ENCODE results near the gene STAP2. TPM values are rescaled to one million over a fixed set of nuclear protein-coding genes. Genes with fewer than 3 reads are reported as not detected.

The STAP2 gene
- total and polyA plus RNA-seq, 9 of the 15 experiments (the other 6 are each of a cell fraction or from before 2014, with no cell fraction given) = 1.2 to 9.8 (median 4.5) TPM

- TF ChIP-seq POLR2G (IDR thresholded peaks at IDR 0.05; ENCODE audit: low read depth, low read length) (peak; percentile 69), MYNN (IDR thresholded peaks at IDR 0.05) (0 out of 2 replicates have a peak, but pooled peaks have one; percentile 39), MYNN (CRISPR knock-in tag; IDR thresholded peaks at IDR 0.05) (no peak), CBFA2T3 (IDR thresholded peaks at IDR 0.05) (no peak), BCLAF1 (IDR thresholded peaks at IDR 0.05; ENCODE audit: borderline replicate concordance in 1 of 2, control insufficient read depth in 1 of 2, low read depth in 2 of 2, low read length in 1 of 2) (no peak), NR1H2 (CRISPR knock-in tag; IDR thresholded peaks at IDR 0.05) (no peak), SFPQ (IDR thresholded peaks at IDR 0.05; ENCODE audit: low read depth, low read length) (no peak), NFE2L1 (tag; IDR thresholded peaks at IDR 0.05; ENCODE audit: borderline replicate concordance, low read depth) (no peak), SAFB (IDR thresholded peaks at IDR 0.05; ENCODE audit: borderline replicate concordance, low read depth, low read length) (no peak), ZMIZ1 (IDR thresholded peaks at IDR 0.05; ENCODE audit: low read depth in 2 of 2, low read length in 2 of 2) (no peak), RCOR1 (IDR thresholded peaks at IDR 0.05; ENCODE audit: borderline replicate concordance in 1 of 2, low read depth in 2 of 2, low read length in 2 of 2) (no peak)
Observed at GRCh38 chr19:4358709-4359626, 20.3 kb upstream of the STAP2 start (continued).
